Renal pelvis (tissue), 3 donors: Measurements from ENCODE around the gene GATA3. TPM values are rescaled to one million over a fixed set of nuclear protein-coding genes. Genes with fewer than 3 reads are reported as not detected.

Experiments used
- polyA plus RNA-seq, 3 donors: library from polyadenylated mRNA; unstranded; fragments of 120-200 nt; gene quantifications; one replicate each; pipeline ENCODE4 v1.2.1, GENCODE V29; 2013; ENCODE audit not compliant: insufficient read length in 3 of 3

Gene GATA3
- polyA plus RNA-seq, 3 donors: 101 to 118 (median 118) TPM

Other genes starting within 250 kb of the GATA3 start
- 10 to 100 TPM; 11.2 to 12.2 (median 11.3) TPM for gene TAF3, start 236.2 kb upstream of the GATA3 start, polyA plus RNA-seq